Fibroblast of skin of abdomen (primary cell): Measurements from ENCODE around the gene MUC20.
"Not testable (repeated sequence)": the region's sequence is repeated elsewhere in the genome, so short reads cannot be mapped to it uniquely, and the experiment has no call there.

Experiments
- DNase-seq: peaks from one replicate; pipeline ENCODE4 v3.0.0-alpha.2; 2013

Gene MUC20

DNA sequence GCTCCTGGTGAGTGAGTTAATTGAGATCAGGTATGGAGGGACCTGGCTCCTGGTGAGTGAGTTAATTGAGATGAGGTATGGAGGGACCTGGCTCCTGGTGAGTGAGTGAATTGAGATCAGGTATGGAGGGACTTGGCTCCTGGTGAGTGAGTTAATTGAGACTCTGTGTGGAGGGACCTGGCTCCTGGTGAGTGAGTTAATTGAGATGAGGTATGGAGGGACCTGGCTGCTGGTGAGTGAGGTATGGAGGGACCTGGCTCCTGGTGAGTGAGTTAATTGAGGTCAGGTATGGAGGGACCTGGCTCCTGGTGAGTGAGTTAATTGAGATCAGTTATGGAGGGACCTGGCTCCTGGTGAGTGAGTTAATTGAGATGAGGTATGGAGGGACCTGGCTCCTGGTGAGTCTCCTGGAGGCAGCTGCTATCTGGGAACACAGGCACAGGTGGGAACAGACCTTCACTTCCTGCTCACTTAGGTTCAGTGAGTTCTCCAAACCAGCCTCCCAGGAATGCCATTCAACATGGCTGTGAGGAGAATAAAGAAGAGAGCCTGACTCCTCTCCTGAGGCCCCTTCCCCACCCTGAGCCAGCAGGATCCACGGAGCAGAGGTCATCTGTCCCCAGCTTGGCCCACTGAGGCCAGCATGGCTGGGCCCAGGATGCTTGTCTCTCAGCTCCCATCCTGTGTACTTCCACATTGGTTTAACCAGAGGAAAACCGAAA is 9.5 kb upstream of the MUC20 start:
- DNase-seq = not testable (repeated sequence)

DNA sequence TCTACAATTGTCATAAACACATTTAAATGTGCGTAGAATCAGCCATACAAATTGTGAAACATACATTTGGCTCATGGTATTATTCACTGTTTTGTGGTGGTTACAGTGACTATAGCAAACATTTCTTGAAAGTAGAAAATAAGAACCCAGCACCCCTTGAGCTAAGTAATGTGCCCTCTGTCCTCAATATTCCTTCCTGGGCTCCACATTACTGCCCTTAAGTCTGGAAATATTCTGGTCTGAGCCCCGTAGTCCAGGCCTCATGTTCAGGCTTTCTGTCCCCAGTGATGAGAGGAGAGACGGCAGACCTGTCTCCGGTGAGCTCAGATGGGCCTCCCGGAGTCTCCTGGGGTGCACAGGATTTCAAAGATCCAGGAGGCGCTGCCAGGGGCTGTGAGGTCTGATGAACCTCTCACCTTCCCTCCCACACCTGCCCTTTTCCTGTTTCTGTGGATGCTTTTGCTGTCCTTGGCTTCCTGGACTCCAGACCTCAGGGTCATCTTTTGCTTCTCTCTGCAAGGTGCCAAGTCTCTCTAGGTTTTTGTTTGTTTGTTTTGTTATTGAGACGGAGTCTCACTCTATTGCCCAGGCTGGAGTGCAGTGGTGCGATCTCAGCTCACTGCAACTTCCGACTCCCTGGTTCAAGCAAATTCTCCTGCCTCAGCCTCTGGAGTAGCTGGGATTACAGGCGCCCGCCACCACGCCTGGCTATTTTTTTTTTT is 8.8 kb upstream of the MUC20 start:
- DNase-seq = no peak

DNA sequence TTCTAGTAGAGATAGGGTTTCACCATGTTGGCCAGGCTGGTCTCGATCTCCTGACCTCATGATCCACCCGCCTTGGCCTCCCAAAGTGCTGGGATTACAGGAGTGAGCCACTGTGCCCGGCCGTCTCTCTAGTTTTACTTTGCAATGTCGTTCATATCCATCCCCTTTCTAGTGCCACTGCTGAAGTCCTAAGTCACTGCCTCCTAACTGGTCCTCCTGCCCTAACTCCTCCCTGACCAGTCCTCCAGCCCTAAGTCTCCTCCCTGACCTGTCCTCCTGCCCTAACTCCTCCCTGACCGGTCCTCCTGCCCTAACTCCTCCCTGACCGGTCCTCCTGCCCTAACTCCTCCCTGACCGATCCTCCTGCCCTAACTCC is 8.3 kb upstream of the MUC20 start:
- DNase-seq = not testable (repeated sequence)

DNA sequence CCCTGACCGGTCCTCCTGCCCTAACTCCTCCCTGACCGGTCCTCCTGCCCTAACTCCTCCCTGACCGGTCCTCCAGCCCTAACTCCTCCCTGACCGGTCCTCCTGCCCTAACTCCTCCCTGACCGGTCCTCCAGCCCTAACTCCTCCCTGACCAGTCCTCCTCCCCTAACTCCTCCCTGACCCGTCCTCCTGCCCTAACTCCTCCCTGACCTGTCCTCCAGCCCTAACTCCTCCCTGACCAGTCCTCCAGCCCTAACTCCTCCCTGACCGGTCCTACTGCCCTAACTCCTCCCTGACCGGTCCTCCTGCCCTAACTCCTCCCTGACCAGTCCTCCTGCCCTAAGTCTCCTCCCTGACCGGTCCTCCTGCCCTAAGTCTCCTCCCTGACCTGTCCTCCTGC is 7.6 kb upstream of the MUC20 start:
- not testable (repeated sequence) for DNase-seq

DNA sequence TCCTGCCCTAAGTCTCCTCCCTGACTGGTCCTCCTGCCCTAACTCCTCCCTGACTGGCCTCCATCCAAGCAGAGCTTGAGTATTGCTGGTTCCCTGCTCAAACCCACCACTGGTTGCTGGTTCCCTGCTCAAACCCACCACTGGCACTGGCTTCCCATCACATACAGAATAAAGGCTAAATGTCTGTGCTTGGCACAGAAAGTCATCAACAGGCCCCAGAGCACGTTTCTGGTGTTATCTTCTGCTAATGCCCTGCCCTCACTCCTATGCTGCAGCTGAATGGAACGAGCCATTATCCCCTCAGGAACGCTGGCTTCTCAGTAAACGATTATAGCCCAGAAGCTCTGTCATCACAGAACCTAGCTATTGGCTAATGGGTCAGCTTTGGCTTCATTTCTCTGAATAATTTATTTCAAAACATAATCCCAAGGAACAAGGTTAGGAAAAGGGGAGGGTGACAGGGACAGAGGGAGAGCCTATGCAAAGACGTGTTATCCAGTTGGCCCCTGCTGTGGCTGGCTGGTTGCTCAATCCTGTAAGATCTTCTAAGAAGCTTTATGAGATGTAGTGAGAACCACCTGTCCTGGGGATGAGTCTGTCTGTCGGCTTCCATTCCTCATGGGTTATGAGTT is 6.3 kb upstream of the MUC20 start:
- DNase-seq = no peak

DNA sequence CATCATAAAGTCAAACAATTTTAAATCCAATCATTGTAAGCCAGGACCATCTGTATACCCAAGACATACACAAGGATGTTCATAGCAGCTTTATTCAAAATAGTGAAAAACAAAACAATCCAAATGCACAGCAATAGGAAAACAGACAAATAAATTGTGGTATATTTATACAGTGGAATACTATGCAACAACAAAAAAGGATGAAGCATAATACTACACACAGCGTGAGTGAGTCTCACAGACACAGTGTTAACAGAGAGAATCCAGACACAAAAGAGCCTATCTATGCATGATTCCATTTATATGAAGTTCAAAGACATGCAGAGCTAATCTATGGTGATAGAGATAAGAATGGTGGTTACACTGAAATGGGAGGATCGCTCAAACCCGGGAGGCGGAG is 5.6 kb upstream of the MUC20 start:
- no peak for DNase-seq

DNA sequence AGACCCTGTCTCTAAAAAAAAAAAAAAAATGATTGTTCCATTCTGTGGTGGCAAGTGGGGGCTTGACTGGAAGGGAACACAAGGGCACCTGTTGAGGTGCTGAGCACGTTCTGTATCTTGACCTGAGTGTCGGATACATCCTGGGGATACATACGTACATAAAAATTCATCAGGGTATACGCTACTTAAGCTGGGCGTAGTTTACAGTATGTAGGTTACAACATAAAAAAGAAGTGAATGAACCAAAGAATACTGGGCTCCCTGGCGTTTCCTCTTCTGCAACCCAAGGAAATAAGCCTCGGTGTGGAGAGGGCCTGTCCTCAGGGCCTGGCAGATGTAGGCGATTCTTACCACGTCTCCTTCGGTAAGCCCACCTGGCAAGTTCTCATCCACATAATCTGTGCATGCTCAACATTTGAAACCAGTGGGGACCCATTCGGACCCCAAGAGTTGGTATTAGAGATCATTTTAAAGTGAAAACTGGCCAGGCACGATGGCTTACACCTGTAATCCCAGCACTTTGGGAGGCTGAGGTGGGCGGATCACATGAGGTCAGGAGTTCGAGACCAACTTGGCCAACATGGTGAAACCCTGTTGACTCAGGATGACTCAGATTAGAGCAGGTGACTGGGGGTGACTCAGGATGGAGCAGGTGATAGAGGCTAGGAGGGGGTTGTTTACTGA is 5.1 kb upstream of the MUC20 start:
- no peak for DNase-seq

DNA sequence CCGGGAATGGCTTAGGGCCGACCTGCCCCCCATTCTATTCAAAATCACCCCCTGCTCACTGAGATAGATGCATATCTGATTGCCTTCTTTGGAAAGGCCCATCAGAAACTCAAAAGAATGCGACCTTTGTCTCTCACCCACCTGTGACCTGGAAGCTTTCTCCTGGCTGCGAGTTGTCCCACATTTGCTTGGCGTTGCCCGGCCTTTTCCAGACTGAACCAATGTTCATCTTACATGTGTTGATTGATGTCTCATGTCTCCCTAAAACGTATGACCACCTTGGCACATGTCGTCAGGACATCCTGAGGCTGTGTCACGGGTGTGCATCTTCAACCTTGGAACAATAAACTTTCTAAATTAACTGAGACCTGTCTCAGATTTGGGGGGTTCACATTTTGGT is 3.4 kb upstream of the MUC20 start:
- no peak for DNase-seq

DNA sequence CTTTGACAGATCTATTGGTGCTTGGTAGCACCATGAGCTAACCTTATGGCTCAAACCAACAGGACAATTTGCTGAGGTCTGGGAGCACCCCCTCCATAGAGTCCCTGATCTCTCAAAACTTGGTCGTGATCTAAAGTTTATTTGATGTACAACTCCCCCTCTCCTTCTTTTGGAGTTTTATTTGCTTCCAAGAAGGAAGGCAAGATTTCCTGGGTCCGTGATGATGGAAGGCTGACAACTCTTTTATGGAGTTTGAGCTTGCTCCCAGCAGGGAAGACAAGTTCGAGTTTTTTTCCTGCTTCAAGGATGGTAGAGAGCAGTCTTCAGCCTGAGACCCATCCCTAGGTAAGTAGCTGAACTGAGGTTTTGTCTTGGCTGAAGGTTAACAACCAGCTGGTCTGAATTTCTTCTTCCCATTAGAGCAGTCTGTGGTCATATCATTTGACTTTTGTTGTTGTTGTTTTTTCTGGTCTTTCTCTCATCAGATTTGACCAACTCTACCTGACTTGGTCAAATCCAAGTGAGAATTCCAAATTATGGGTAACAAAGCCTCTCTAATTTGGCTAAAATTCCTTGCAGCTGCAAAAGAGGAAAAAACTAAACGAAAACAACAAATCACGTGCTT is 2.8 kb upstream of the MUC20 start:
- DNase-seq = no peak

DNA sequence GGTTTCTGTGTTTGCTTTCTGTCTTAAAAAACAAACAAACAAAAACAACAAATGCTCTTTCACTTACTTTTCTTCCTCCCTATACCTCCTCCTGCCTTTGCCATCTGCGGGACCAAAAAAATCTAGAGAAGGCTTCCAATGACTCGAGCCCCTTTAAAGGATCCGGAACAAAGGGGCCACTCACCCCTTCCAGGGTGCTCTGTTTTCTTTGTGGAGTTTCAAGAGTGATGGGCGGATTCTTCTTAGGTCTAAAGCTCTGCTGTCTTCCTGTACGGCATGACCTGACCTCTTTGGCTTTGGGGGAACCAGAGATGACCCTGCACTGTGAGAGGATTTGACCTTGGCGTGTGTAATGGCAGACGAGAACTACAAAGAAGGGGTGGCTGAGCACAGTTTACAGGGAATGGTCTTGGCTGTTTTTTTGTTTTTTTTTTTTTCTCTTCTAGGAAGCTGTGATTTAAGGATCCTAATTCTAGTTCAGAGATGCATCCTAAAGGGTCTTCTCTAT is 2.2 kb upstream of the MUC20 start:
- no peak for DNase-seq

DNA sequence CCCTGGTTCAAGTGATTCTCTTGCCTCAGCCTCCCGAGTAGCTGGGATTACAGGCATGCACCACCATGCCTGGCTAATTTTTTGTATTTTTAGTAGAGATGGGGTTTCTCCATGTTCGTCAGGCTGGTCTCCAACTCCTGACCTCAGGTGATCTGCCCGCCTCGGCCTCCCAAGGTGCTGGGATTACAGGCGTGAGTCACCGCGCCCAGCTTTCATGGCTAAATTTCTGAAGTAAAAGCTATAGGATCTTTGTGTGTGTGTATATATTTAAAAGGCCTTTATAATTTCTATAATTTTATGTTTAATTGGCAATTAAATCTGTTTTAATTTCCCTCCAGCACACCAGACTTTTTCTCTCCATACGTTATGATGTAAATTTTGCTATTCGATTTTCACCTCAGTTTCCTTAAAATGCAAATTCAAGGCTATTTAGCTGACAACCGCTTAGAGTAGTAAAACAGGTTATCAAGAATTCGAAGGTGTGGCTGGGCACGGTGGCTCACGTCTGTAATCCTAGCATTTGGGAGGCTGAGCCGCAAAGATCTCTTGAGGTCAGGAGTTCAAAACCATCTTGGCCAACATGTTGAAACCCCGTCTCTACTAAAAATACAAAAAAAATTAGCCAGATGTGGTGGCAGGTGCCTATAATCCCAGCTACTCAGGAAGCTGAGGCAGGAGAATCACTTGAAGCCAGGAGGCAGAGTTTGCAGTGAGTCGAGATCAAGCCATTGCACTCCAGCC is 1.1 kb upstream of the MUC20 start:
- DNase-seq = not testable (repeated sequence)

DNA sequence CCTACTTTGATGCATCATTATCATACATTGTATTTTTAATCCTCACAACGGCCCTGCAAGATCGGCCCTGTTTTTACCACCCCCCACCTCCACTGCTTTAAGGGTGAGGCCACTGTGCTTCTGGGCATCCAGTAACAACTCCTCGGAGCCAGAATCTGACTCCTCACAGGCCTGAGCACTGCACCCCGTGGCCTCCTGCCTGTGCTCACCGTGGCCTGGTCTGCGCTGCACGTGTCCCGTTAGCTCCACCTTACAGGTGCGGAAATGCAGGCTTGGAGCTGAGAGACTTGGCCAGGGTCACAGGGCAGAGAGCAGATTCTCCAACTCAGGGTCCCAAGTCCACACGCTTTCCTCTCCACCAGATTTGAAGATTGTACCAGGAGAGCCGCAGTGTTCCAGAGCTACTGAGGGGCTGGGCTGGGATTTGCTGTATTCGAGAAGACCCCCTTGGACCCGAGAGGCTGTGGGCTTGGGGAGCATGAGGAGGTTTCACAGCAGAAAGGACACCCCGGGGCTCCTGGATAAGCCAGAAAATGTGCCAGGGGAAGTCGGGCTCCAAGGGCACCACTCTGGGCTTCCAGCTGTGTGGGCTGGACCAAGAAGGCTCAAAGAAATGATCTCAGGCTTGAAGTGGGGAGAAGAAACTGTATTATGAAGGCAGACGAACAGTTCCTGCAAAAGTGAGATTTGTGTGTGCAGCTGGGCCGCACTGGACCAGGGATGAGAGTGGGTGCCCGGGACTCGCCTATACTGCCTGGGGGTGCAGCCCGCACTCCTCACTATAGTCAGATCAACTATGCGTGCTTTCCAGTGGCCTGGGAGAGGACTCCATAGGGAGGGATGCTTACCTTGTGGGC is 1.6 kb downstream of the MUC20 start:
- not testable (repeated sequence) for DNase-seq

DNA sequence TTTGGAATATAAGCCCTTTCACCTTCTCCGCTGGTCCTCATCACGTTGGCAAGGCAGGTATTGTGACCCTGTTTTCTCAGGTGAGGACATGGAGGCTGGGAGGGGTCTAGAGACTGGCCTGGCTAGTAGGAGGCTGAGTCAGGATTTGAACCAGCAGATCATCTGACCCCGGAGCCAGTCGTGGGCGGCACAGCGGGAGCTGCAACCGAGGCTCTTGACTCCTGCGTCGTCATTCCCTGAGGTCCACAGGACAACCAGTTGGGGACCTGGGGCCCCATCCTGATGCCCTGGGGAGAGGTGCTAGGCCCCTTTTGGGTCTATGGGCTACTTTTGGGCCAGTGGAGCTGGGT is 2.2 kb downstream of the MUC20 start:
- not testable (repeated sequence) for DNase-seq

DNA sequence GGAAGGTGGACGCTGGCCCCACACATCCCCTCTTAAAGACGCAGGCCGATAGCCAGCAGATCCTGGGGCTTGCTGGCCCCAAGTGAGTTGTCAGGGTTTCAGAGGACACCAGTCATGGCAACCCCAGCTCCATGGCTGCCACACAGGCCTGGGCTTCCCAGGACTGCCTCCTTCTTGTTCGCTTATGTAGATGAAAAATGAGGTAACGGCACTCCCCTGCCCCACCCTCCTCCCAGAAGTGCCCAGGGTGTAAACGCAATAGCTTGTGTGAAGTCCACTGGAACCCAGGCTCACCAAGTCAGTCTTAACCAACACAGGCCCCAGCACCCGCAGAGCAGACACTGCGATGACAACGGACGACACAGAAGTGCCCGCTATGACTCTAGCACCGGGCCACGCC is 3.6 kb downstream of the MUC20 start:
- not testable (repeated sequence) for DNase-seq

DNA sequence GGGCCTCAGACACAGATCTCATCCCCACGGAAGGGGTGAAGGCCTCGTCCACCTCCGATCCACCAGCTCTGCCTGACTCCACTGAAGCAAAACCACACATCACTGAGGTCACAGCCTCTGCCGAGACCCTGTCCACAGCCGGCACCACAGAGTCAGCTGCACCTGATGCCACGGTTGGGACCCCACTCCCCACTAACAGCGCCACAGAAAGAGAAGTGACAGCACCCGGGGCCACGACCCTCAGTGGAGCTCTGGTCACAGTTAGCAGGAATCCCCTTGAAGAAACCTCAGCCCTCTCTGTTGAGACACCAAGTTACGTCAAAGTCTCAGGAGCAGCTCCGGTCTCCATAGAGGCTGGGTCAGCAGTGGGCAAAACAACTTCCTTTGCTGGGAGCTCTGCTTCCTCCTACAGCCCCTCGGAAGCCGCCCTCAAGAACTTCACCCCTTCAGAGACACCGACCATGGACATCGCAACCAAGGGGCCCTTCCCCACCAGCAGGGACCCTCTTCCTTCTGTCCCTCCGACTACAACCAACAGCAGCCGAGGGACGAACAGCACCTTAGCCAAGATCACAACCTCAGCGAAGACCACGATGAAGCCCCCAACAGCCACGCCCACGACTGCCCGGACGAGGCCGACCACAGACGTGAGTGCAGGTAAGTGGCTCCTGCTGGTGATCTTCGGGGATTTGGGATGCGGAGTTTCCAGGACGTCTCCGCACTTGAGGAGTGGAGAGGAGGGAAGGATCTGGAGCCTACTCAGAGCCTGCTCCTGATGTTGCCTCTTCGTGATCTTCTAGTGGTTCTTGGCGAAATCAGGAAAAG is 5.3 kb downstream of the MUC20 start:
- DNase-seq = not testable (repeated sequence)

DNA sequence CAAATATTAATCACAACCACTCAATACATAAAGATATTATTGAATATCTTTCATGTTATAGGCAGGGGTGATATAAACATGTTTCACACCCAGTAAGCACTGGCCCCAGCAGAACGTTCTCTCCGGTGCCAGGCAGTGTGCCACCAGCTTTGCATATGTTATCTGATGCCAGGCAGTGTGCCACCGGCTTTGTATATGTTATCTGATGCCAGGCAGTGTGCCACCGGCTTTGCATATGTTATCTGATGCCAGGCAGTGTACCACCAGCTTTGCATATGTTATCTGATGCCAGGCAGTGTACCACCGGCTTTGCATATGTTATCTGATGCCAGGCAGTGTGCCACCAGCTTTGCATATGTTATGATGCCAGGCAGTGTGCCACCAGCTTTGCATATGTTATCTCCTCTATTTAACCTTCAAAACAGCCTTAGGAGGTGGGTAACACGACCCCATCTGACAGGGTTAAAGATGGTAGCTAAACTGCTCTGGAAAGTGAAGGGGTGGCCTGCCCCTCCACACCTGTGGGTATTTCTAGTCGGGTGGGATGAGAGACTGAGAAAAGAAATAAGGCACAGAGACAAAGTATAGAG is 6.9 kb downstream of the MUC20 start:
- DNase-seq = no peak

DNA sequence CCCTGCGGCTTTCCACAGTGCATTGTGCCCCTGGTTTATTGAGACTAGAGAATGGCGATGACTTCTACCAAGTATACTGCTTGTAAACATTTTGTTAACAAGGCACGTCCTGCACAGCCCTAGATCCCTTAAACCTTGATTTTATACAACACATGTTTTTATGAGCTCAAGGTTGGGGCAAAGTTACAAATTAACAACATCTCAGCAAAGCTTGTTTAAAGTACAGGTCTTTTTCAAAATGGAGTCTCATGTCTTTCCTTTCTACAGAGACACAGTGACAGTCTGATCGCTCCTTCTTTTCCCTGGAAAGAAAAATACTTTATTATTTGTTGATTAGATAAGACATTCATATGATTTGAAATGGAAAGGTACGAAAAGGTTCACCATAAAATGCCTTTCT is 8.0 kb downstream of the MUC20 start:
- DNase-seq = not testable (repeated sequence)

DNA sequence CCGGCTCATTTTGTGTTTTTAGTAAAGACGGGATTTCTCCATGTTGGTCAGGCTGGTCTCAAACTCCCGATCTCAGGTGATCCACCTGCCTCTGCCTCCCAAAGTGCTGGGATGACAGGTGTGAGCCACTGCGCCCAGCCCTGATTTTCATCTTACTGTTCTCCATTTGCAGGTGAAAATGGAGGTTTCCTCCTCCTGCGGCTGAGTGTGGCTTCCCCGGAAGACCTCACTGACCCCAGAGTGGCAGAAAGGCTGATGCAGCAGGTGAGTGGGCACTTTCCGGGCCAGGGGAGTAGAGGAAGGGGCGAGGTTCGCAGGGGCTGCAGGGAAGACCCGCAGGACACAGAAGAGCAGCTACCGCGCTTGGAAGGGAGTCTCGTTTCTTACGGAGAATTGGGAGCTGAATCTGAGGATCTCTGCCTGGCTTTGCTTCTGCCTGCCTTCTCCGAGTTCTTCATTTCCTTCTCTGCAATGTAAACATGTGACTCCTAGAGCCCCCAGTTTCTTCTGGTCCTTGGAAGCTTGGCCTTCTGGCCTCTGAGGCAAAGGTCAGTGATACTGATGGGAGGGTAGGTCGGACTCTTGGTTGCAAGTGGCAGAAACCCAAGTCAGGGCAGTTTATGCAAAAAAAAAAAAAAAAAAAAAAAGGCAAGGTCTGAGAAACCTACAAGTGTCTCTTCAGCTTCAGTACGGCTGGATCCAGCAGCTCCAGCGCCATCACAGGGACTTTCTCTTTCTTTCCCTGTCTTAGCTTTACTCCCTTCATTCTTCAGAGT is 8.9 kb downstream of the MUC20 start:
- DNase-seq = no peak
